CD8-positive, alpha-beta memory T cell (primary cell): ENCODE measurements around the gene KMT5B. TPM values are rescaled to one million over a fixed set of nuclear protein-coding genes. Genes with fewer than 3 reads are reported as not detected.

Experiments
- CTCF ChIA-PET: fragments of 350-600 bp; sonication (Branson Sonifier 250); formaldehyde crosslinking; loops from one replicate; lab custom pipeline; 2021; ENCODE audit warnings: antibody characterized with exemption; lab: Charles Lee
- POLR2A ChIA-PET: fragments of 350-600 bp; sonication (Branson Sonifier 250); formaldehyde crosslinking; loops from one replicate; lab custom pipeline; 2021; ENCODE audit warnings: antibody characterized with exemption; lab: Charles Lee
- DNase-seq, 5 donors: peaks; one replicate each; pipeline versions ENCODE4 v3.0.0 to v3.0.0-alpha.2; 2020 to 2022; ENCODE audit warnings: mixed read lengths in 1 of 5
- H3K27ac ChIP-seq: one replicate; pipeline ENCODE4 v1.7.0; 2013; ENCODE audit warnings: low read depth, mild to moderate bottlenecking, low read length, moderate library complexity
- H3K27me3 ChIP-seq: 2 replicates; pipeline ENCODE4 v1.7.0; 2013; ENCODE audit warnings: low read length, mild to moderate bottlenecking; ENCODE audit not compliant: insufficient read depth, poor library complexity, severe bottlenecking
- H3K36me3 ChIP-seq: 2 replicates; pipeline ENCODE4 v1.7.0; 2013; ENCODE audit warnings: mild to moderate bottlenecking, low read length, moderate library complexity; ENCODE audit not compliant: insufficient read depth
- H3K4me1 ChIP-seq: 2 replicates; pipeline ENCODE4 v1.7.0; 2013; ENCODE audit warnings: mild to moderate bottlenecking, low read length, moderate library complexity; ENCODE audit not compliant: insufficient read depth
- H3K4me3 ChIP-seq: 2 replicates; pipeline ENCODE4 v1.7.0; 2013; ENCODE audit warnings: mild to moderate bottlenecking, low read length
- H3K9me3 ChIP-seq: 2 replicates; pipeline ENCODE4 v1.7.0; 2013; ENCODE audit warnings: mild to moderate bottlenecking, low read length
- H3K27ac Mint-ChIP-seq, 8 donors: one replicate each; pipeline ENCODE4 v1.8.0; 2020 to 2021; ENCODE audit warnings: mixed read lengths in 8 of 8, mild to moderate bottlenecking in 6 of 8, inconsistent platforms in 3 of 8, moderate library complexity in 3 of 8
- H3K27me3 Mint-ChIP-seq, 2 donors: one replicate each; pipeline ENCODE4 v1.8.0; 2020 to 2021; ENCODE audit warnings: mixed read lengths in 2 of 2, mild to moderate bottlenecking in 1 of 2, moderate library complexity in 1 of 2
- H3K36me3 Mint-ChIP-seq, 3 donors: one replicate each; pipeline ENCODE4 v1.8.0; 2020 to 2021; ENCODE audit warnings: mixed read lengths in 3 of 3, inconsistent platforms in 1 of 3, mild to moderate bottlenecking in 1 of 3
- H3K4me1 Mint-ChIP-seq, 3 donors: one replicate each; pipeline ENCODE4 v1.8.0; 2020 to 2021; ENCODE audit warnings: mixed read lengths in 3 of 3, inconsistent platforms in 1 of 3, mild to moderate bottlenecking in 1 of 3
- H3K4me3 Mint-ChIP-seq, 7 donors: one replicate each; pipeline ENCODE4 v1.8.0; 2020 to 2021; ENCODE audit warnings: mixed read lengths in 7 of 7, mild to moderate bottlenecking in 6 of 7, moderate library complexity in 4 of 7, inconsistent platforms in 2 of 7
- H3K9me3 Mint-ChIP-seq, 5 donors: one replicate each; pipeline ENCODE4 v1.8.0; 2020 to 2022; ENCODE audit warnings: mixed read lengths in 5 of 5, mild to moderate bottlenecking in 3 of 5, moderate library complexity in 2 of 5, inconsistent platforms in 1 of 5
- polyA plus RNA-seq: library from polyadenylated mRNA; unstranded; fragments of 300-500 nt; fragmentation: Illumina TruSeq; gene quantifications from one replicate; pipeline ENCODE4 v1.2.3, GENCODE V29; 2021
- total RNA-seq, 2 experiments: library from RNA; stranded (reverse); gene quantifications; one replicate each; pipeline ENCODE4 v1.2.3, GENCODE V29; 2021

The KMT5B gene
- total and polyA plus RNA-seq, 3 experiments from 2014 or later = 21.9 to 49.1 (median 22.6) TPM

DNA sequence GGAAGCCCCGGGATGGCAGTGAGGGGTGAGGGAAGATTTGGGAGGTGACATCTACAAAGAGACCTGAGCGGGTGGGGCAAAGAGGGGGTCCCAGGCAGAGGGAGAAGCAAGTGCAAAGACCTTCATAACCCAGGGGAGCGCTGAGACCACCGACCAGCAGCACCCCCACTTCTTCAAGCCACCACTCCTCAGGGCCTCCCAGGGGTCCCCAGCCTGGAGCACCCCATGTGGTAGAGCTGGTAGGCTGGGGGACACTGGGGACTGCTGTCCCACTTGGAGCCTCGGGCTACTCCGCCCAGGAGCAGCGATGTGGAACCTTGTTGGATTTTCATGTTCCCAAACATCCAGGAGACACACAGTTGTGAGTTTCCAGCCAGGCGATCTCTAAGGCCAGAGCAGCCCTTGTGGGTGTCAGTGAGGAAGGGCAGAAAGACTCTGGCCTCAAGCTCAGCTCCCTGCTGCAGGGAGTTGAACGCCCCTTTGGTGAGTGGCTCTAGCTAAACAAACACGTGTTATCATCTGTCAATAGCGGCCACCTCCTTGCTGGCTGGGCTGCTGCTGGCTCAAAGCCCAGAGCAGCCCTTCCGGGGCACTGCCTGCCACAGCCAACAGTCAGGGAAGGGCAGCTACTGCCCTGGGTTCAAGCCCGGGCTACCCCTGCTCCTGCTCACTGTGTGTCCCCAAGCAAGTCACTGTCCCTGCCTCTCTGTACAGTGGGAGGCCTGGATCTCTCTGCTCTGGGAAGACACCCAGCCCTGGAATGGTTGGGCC lies 66.2 kb downstream of the KMT5B start:
- Mint-ChIP-seq H3K27me3 (no peaks in the 10 kb centered on the region), H3K4me3 (no peak overlapping the region), H3K4me1 (peaks cover 2 to 4% (median 3%) of the 10 kb centered on the region in 3 donors), H3K27ac (no peak overlapping the region), H3K9me3 (no peaks in the 10 kb centered on the region), H3K36me3 (no peaks in the 10 kb centered on the region)
- H3K9me3 ChIP-seq = no peaks in the 10 kb centered on the region
- DNase-seq = no peak
- no peaks in the 10 kb centered on the region for H3K27me3 ChIP-seq
- no peak overlapping the region for H3K27ac ChIP-seq
- CTCF ChIA-PET = no interaction called here
- no peak overlapping the region for H3K4me3 ChIP-seq
- H3K4me1 ChIP-seq = peaks cover 6% of the 10 kb centered on the region
- no peaks in the 10 kb centered on the region for H3K36me3 ChIP-seq
- POLR2A ChIA-PET = no interaction called here

- Mint-ChIP-seq H3K4me3 (no peak overlapping the region), H3K36me3 (no peaks in the 10 kb centered on the region), H3K27ac (no peak overlapping the region), H3K9me3 (no peaks in the 10 kb centered on the region), H3K27me3 (no peaks in the 10 kb centered on the region), H3K4me1 (peaks cover 4 to 8% (median 7%) of the 10 kb centered on the region in 3 donors)
- no peaks in the 10 kb centered on the region for H3K27me3 ChIP-seq
- no peaks in the 10 kb centered on the region for H3K36me3 ChIP-seq
- CTCF ChIA-PET = no interaction called here
- POLR2A ChIA-PET = no interaction called here
- H3K27ac ChIP-seq = no peak overlapping the region
- H3K9me3 ChIP-seq = no peaks in the 10 kb centered on the region
- no peak for DNase-seq
- no peak overlapping the region for H3K4me3 ChIP-seq
- H3K4me1 ChIP-seq = peaks cover 11% of the 10 kb centered on the region
Measured at GRCh38 chr11:68146010-68146540, 67.0 kb downstream of the KMT5B start.

DNA sequence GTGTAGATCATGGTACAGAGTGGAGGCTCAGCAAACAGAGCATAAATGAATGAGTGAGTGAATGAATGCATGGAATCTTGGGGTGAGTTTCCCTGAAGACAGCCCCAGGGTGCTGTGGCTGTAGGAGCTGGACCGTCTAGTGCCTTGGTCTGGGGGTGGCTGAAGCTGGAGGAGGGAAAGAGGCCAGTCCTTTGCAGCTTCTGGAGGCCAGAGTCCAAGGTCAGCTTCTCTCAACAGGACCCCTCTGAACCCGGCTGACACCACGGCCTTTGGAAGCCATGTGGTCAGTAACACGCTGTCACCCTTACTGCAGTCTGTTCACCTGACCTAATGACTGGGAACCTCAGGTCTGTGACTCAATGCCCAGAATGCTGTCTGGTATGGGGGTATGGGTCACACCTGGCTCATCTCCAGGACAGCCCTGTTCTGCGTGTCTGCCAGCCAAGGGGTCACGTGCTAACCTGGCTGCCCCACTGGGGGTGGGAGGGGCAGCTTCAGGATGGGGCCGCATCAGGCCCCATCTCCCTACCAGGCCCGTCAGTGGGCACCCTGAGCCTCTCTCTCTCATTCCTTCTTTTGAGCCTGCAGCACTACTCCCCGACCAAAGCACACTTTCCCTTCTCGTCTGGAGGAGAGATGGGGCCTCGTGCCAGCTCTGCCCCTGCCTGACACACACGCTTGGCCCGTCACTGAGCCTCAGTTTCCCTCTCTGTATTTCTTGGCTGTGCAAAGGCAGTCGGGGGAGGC lies 67.8 kb downstream of the KMT5B start:
- H3K4me1 Mint-ChIP-seq = peaks cover 4 to 8% (median 7%) of the 10 kb centered on the region in 3 donors
- H3K4me3 ChIP-seq = no peak overlapping the region
- no peak overlapping the region for H3K4me3 Mint-ChIP-seq
- H3K9me3 ChIP-seq = no peaks in the 10 kb centered on the region
- no peaks in the 10 kb centered on the region for H3K36me3 Mint-ChIP-seq
- DNase-seq = no peak
- no peak overlapping the region for H3K27ac ChIP-seq
- H3K27me3 Mint-ChIP-seq = no peaks in the 10 kb centered on the region
- POLR2A ChIA-PET = no interaction called here
- H3K36me3 ChIP-seq = no peaks in the 10 kb centered on the region
- CTCF ChIA-PET = no interaction called here
- no peaks in the 10 kb centered on the region for H3K27me3 ChIP-seq
- H3K27ac Mint-ChIP-seq = peak overlapping the region in 1 of 8 donors; percentile 79
- no peaks in the 10 kb centered on the region for H3K9me3 Mint-ChIP-seq
- peaks cover 11% of the 10 kb centered on the region for H3K4me1 ChIP-seq

DNA sequence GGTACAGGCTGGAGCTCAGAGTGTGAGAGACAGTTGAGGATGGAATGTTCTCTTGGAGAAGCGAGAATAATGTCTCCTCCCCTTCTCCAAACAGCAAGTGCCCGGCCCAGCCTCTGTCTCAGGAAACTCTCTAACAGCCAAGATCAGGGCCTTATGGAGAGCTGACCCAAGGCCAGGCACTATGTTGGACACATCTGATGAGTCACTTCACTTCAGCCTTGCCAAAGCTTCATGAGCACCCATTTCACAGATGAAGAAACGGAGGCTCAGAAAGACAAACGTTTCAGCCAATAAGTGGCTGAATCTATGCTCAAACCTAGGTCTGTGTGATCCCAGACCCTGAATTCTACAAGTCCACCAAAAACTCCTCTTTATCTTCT lies 69.8 kb downstream of the KMT5B start:
- no peak overlapping the region for H3K4me3 ChIP-seq
- peak in 1 of 5 donors; percentile 7 for DNase-seq
- no peaks in the 10 kb centered on the region for H3K36me3 Mint-ChIP-seq
- no peaks in the 10 kb centered on the region for H3K27me3 ChIP-seq
- H3K4me3 Mint-ChIP-seq = peak overlapping the region in 1 of 7 donors; percentile 24
- H3K4me1 ChIP-seq = peaks cover 11% of the 10 kb centered on the region
- CTCF ChIA-PET = no interaction called here
- POLR2A ChIA-PET = no interaction called here
- H3K9me3 Mint-ChIP-seq = no peaks in the 10 kb centered on the region
- no peaks in the 10 kb centered on the region for H3K36me3 ChIP-seq
- H3K27ac Mint-ChIP-seq = peak overlapping the region in 1 of 8 donors; percentile 69
- H3K27me3 Mint-ChIP-seq = no peaks in the 10 kb centered on the region
- H3K9me3 ChIP-seq = no peaks in the 10 kb centered on the region
- H3K27ac ChIP-seq = no peak overlapping the region
- H3K4me1 Mint-ChIP-seq = peaks cover 4 to 8% (median 7%) of the 10 kb centered on the region in 3 donors

GRCh38 chr11:68142441-68143309 lies 70.4 kb downstream of the KMT5B start:
- Histone ChIP-seq H3K27me3 (no peaks in the 10 kb centered on the region), H3K4me3 (peak overlapping the region; percentile 32), H3K27ac (no peak overlapping the region), H3K9me3 (no peaks in the 10 kb centered on the region), H3K36me3 (no peaks in the 10 kb centered on the region), H3K4me1 (peaks cover 11% of the 10 kb centered on the region)
- Mint-ChIP-seq H3K4me1 (peaks cover 4 to 8% (median 7%) of the 10 kb centered on the region in 3 donors), H3K27me3 (no peaks in the 10 kb centered on the region), H3K9me3 (no peaks in the 10 kb centered on the region), H3K27ac (peak overlapping the region in 1 of 8 donors; percentile 52), H3K36me3 (no peaks in the 10 kb centered on the region), H3K4me3 (peak overlapping the region in 1 of 7 donors; percentile 24)
- DNase-seq = peak in 1 of 5 donors; percentile 35
- CTCF ChIA-PET = no interaction called here
- POLR2A ChIA-PET = no interaction called here

DNA sequence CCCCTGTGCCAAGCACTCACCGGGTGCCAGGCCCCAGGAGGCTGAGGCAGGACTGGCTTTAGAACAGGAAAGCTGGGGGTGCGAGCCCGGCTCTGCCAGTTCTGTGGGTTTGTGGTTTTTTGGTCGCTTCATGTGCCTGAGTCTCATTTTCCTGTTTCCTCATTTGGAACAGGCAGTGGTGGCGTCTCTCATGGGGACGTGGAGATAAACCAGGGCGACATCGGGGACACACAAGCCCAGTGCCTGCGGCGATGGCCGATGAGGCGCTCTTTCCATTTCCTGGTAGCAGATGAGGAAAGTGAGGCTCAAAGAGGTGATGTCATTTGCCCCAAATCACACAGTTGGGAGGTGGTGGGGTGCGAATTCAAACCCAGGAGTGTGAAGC lies 71.1 kb downstream of the KMT5B start:
- no peaks in the 10 kb centered on the region for H3K36me3 ChIP-seq
- peak in 2 of 5 donors; percentile 16 to 46 for DNase-seq
- peak overlapping the region; percentile 32 for H3K4me3 ChIP-seq
- no peaks in the 10 kb centered on the region for H3K9me3 Mint-ChIP-seq
- H3K4me3 Mint-ChIP-seq = peak overlapping the region in 2 of 7 donors; percentile 35 to 54
- peaks cover 11% of the 10 kb centered on the region for H3K4me1 ChIP-seq
- no peaks in the 10 kb centered on the region for H3K36me3 Mint-ChIP-seq
- ChIA-PET POLR2A (no interaction called here), CTCF (no interaction called here)
- no peaks in the 10 kb centered on the region for H3K27me3 Mint-ChIP-seq
- H3K27ac Mint-ChIP-seq = peak overlapping the region in 3 of 8 donors; percentile 47 to 52 (median 50)
- no peaks in the 10 kb centered on the region for H3K9me3 ChIP-seq
- H3K4me1 Mint-ChIP-seq = peaks cover 4 to 8% (median 7%) of the 10 kb centered on the region in 3 donors
- H3K27ac ChIP-seq = no peak overlapping the region
- no peaks in the 10 kb centered on the region for H3K27me3 ChIP-seq

GRCh38 chr11:68141246-68142027 lies 71.7 kb downstream of the KMT5B start:
- Mint-ChIP-seq H3K27me3 (no peaks in the 10 kb centered on the region), H3K9me3 (no peaks in the 10 kb centered on the region), H3K4me1 (peaks cover 4 to 8% (median 7%) of the 10 kb centered on the region in 3 donors), H3K36me3 (no peaks in the 10 kb centered on the region), H3K27ac (peak overlapping the region in 1 of 8 donors; percentile 52), H3K4me3 (no peak overlapping the region)
- Histone ChIP-seq H3K27me3 (no peaks in the 10 kb centered on the region), H3K9me3 (no peaks in the 10 kb centered on the region), H3K27ac (no peak overlapping the region), H3K36me3 (no peaks in the 10 kb centered on the region), H3K4me1 (peaks cover 11% of the 10 kb centered on the region), H3K4me3 (peak overlapping the region; percentile 32)
- CTCF ChIA-PET = interaction anchor here (1.2 kb wide), 1 partner anchor 12 kb away, joined by 3 read pairs; no protein-coding TSS in a partner anchor
- peak in 1 of 5 donors; percentile 25 for DNase-seq
- POLR2A ChIA-PET = no interaction called here
